Measurements from ENCODE around the gene DHRS1.

DNA sequence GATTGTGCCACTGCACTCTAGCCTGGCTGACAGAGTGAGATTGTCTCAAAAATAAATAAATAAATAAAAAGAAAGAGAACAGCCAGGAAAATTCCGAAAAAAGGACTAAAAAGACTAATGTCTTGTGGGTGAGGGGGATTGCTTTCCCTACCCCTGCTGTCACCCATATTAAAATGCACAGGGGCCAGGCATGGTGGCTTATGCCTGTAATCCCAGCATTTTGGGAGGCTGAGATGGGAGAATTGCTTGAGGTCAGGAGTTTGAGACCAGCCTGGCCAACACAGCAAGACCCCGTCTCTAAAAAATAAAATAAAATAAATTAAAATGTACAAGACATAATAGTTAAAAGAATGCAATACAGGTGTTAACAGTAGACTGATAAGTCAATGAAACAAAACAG lies 6.1 kb downstream of the DHRS1 start:
- TF ChIP-seq CHD2 (IDR thresholded peaks at IDR 0.05; ENCODE audit: low read depth, low read length) (no peak), MIER1 (IDR thresholded peaks at IDR 0.05; ENCODE audit: low read depth) (no peak), KLF1 (tag; IDR thresholded peaks at IDR 0.05) (no peak), YY1 (IDR thresholded peaks at IDR 0.05; ENCODE audit: borderline replicate concordance in 1 of 3, control insufficient read depth in 1 of 3, extremely low read depth in 1 of 3, insufficient read depth in 3 of 3, insufficient read length in 1 of 3, insufficient replicate concordance in 2 of 3, low read depth in 1 of 3, low read length in 2 of 3) (no peak)
- TF ChIP-seq, protein P1, sequence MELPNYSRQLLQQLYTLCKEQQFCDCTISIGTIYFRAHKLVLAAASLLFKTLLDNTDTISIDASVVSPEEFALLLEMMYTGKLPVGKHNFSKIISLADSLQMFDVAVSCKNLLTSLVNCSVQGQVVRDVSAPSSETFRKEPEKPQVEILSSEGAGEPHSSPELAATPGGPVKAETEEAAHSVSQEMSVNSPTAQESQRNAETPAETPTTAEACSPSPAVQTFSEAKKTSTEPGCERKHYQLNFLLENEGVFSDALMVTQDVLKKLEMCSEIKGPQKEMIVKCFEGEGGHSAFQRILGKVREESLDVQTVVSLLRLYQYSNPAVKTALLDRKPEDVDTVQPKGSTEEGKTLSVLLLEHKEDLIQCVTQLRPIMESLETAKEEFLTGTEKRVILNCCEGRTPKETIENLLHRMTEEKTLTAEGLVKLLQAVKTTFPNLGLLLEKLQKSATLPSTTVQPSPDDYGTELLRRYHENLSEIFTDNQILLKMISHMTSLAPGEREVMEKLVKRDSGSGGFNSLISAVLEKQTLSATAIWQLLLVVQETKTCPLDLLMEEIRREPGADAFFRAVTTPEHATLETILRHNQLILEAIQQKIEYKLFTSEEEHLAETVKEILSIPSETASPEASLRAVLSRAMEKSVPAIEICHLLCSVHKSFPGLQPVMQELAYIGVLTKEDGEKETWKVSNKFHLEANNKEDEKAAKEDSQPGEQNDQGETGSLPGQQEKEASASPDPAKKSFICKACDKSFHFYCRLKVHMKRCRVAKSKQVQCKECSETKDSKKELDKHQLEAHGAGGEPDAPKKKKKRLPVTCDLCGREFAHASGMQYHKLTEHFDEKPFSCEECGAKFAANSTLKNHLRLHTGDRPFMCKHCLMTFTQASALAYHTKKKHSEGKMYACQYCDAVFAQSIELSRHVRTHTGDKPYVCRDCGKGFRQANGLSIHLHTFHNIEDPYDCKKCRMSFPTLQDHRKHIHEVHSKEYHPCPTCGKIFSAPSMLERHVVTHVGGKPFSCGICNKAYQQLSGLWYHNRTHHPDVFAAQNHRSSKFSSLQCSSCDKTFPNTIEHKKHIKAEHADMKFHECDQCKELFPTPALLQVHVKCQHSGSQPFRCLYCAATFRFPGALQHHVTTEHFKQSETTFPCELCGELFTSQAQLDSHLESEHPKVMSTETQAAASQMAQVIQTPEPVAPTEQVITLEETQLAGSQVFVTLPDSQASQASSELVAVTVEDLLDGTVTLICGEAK (IDR thresholded peaks at IDR 0.05): no peak
- TF ChIP-seq, protein P1 (CRISPR knock-in tag; IDR thresholded peaks at IDR 0.05): no peak
- TF ChIP-seq, protein P2, sequence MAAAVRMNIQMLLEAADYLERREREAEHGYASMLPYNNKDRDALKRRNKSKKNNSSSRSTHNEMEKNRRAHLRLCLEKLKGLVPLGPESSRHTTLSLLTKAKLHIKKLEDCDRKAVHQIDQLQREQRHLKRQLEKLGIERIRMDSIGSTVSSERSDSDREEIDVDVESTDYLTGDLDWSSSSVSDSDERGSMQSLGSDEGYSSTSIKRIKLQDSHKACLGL (CRISPR knock-in tag; IDR thresholded peaks at IDR 0.05; ENCODE audit: borderline replicate concordance, poor library complexity, severe bottlenecking): no peak
- TF ChIP-seq, protein P3, sequence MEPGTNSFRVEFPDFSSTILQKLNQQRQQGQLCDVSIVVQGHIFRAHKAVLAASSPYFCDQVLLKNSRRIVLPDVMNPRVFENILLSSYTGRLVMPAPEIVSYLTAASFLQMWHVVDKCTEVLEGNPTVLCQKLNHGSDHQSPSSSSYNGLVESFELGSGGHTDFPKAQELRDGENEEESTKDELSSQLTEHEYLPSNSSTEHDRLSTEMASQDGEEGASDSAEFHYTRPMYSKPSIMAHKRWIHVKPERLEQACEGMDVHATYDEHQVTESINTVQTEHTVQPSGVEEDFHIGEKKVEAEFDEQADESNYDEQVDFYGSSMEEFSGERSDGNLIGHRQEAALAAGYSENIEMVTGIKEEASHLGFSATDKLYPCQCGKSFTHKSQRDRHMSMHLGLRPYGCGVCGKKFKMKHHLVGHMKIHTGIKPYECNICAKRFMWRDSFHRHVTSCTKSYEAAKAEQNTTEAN (CRISPR knock-in tag; IDR thresholded peaks at IDR 0.05): no peak
- TF ChIP-seq, protein P4, sequence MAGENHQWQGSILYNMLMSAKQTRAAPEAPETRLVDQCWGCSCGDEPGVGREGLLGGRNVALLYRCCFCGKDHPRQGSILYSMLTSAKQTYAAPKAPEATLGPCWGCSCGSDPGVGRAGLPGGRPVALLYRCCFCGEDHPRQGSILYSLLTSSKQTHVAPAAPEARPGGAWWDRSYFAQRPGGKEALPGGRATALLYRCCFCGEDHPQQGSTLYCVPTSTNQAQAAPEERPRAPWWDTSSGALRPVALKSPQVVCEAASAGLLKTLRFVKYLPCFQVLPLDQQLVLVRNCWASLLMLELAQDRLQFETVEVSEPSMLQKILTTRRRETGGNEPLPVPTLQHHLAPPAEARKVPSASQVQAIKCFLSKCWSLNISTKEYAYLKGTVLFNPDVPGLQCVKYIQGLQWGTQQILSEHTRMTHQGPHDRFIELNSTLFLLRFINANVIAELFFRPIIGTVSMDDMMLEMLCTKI (IDR thresholded peaks at IDR 0.05; ENCODE audit: partially characterized antibody): no peak

Measured in K562 (cell line).